ENCODE data around the gene WSCD1.

DNA sequence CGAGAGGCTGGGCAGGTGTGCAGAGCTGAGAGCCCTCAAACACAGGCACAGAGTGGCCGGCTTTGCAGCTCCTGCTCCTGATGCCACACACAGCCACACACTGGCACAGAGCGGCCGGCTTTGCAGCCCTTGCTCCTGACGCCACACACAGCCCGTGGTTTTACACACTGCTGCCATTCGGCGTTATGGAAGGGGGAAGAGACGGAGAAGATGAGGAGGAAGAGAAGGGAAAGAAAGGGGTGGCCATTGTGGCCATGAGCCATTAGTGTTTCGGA, 26.8 kb downstream of the WSCD1 start:
- TF ChIP-seq, protein P1, sequence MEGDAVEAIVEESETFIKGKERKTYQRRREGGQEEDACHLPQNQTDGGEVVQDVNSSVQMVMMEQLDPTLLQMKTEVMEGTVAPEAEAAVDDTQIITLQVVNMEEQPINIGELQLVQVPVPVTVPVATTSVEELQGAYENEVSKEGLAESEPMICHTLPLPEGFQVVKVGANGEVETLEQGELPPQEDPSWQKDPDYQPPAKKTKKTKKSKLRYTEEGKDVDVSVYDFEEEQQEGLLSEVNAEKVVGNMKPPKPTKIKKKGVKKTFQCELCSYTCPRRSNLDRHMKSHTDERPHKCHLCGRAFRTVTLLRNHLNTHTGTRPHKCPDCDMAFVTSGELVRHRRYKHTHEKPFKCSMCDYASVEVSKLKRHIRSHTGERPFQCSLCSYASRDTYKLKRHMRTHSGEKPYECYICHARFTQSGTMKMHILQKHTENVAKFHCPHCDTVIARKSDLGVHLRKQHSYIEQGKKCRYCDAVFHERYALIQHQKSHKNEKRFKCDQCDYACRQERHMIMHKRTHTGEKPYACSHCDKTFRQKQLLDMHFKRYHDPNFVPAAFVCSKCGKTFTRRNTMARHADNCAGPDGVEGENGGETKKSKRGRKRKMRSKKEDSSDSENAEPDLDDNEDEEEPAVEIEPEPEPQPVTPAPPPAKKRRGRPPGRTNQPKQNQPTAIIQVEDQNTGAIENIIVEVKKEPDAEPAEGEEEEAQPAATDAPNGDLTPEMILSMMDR (IDR thresholded peaks at IDR 0.05): no peak
- TF ChIP-seq POLR2A (IDR thresholded peaks at IDR 0.05): no peak
